KMS-11 (cell line): Measurements from ENCODE around the gene IGF1.

ENCODE experiments used
- H2AFZ ChIP-seq: fragments of 200-600 bp; sonication (generic); 2 replicates; pipeline ENCODE4 v1.6.1; 2016; ENCODE audit warnings: antibody characterized with exemption, mixed run types, low read depth
- H3K27ac ChIP-seq: fragments of 200-600 bp; sonication (generic); 2 replicates; pipeline ENCODE4 v1.6.1; 2016; ENCODE audit warnings: mild to moderate bottlenecking, mixed run types
- H3K27me3 ChIP-seq: fragments of 200-600 bp; sonication (generic); 2 replicates; pipeline ENCODE4 v1.6.1; 2017; ENCODE audit warnings: mild to moderate bottlenecking, low read depth, mixed run types, moderate library complexity; ENCODE audit not compliant: insufficient read depth
- H3K36me3 ChIP-seq: fragments of 200-600 bp; sonication (generic); 2 replicates; pipeline ENCODE4 v1.6.1; 2017; ENCODE audit warnings: mild to moderate bottlenecking, mixed run types; ENCODE audit not compliant: insufficient read depth
- H3K4me1 ChIP-seq: fragments of 200-600 bp; sonication (generic); 2 replicates; pipeline ENCODE4 v1.6.1; 2016; ENCODE audit warnings: mild to moderate bottlenecking, low read depth, mixed run types; ENCODE audit not compliant: poor library complexity, severe bottlenecking
- H3K4me2 ChIP-seq: fragments of 200-600 bp; sonication (generic); 2 replicates; pipeline ENCODE4 v1.7.0; 2016; ENCODE audit warnings: mild to moderate bottlenecking, mixed run types
- H3K4me3 ChIP-seq: fragments of 200-600 bp; sonication (generic); IDR thresholded peaks from 2 replicates; pipeline ENCODE4 v1.6.1; 2017; ENCODE audit warnings: low read depth, low read length, mixed read lengths; ENCODE audit not compliant: insufficient read depth
- H3K79me2 ChIP-seq: fragments of 200-600 bp; sonication (generic); 2 replicates; pipeline ENCODE4 v1.6.1; 2016; ENCODE audit warnings: low read depth, mixed run types; ENCODE audit not compliant: insufficient read depth
- H3K9ac ChIP-seq: fragments of 200-600 bp; sonication (generic); 2 replicates; pipeline ENCODE4 v1.6.1; 2016; ENCODE audit warnings: mild to moderate bottlenecking, mixed run types
- H4K20me1 ChIP-seq: fragments of 200-600 bp; sonication (generic); 2 replicates; pipeline ENCODE4 v1.6.1; 2016; ENCODE audit warnings: mild to moderate bottlenecking, mixed run types; ENCODE audit not compliant: insufficient read depth
- CTCF ChIP-seq: fragments of 200-600 bp; sonication (generic); conservative IDR thresholded peaks from 2 replicates; pipeline ENCODE4 v1.6.1; 2017; ENCODE audit warnings: low read depth, mild to moderate bottlenecking, antibody characterized with exemption, low read length, moderate library complexity, mixed read lengths

Gene IGF1

DNA sequence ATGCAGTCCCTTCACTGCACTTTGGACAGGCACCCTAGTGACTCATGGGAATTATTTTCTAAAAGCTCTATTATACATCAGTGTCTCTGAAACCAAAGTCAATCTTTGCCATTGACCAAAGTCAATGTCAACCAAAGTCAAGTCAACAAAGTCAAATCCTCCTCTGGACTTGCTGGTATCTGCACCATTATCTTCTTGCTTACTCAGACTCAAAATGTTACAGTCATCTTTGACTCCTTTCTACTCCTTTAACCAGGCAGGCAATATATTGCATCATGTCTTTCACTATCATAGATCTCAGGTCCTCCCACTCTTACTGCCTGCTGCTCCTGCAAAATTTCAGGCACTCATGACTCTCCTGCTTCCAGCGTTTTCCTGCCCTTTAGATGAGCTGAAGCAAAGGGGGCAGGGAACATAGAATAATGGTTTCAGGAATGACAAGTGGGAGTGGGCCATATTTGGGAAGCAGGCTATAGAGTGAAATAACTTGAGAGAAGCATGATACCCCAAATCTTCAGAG lies 39.2 kb downstream of the IGF1 start:
- no peak for TF ChIP-seq CTCF
- Histone ChIP-seq H2AFZ (no peak overlapping the region), H3K9ac (no peak overlapping the region), H3K4me2 (no peak overlapping the region), H3K4me1 (no peaks in the 10 kb centered on the region), H3K4me3 (no peak overlapping the region), H4K20me1 (no peaks in the 10 kb centered on the region), H3K36me3 (no peaks in the 10 kb centered on the region), H3K79me2 (no peaks in the 10 kb centered on the region), H3K27me3 (no peaks in the 10 kb centered on the region), H3K27ac (no peak overlapping the region)

DNA sequence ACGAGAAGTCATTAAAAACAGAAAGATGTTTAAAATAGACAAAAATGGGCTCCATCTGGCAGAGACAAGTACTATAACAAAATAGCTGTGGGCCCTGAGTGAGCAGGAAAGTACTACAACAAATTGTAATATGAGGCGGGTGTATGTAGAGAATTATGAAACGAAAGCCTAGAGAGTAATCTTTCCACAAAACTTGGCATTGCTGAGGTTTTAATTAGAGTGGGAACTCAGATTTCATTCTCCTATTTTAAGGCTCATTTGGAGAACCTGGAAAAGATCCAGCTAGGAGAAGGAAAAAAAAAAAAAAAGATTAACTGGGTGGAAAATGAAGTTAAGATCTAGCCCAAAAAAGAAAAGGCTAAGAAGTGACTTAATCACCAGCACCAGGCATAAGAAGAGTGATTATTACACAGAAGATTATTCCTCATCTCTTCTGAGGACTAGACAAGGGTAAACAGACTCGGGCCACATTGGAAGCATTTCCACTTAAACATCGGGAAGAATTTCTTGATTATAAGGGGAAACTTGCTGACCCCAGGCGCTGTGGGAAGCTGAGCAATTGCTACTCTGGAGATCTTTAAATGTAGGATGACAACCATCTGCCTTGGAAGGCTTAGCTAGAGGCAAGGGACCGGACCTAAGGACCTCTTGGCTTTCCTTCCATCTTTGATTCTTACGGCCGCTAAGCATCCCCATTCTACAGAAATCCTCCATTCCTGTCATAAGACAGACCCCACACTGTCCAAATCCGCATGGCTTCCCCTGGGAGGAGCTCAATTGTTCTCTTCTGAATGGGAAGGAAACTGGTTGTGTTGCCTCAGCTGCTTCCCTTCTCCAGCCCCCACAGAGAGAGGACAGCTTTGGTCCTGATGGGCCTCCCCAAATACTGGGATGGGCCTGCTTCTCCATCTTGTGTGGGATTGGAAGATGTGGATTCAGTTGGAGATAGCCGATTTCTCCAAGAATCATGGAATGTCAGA lies 40.6 kb downstream of the IGF1 start:
- H3K9ac ChIP-seq, result no peak overlapping the region
- H3K4me2 ChIP-seq, result no peak overlapping the region
- no peak overlapping the region for H2AFZ ChIP-seq
- no peaks in the 10 kb centered on the region for H4K20me1 ChIP-seq
- no peak overlapping the region for H3K27ac ChIP-seq
- H3K27me3 ChIP-seq, result no peaks in the 10 kb centered on the region
- no peaks in the 10 kb centered on the region for H3K36me3 ChIP-seq
- H3K4me3 ChIP-seq, result no peak overlapping the region
- H3K79me2 ChIP-seq, result no peaks in the 10 kb centered on the region
- no peaks in the 10 kb centered on the region for H3K4me1 ChIP-seq
- TF ChIP-seq CTCF, result no peak

DNA sequence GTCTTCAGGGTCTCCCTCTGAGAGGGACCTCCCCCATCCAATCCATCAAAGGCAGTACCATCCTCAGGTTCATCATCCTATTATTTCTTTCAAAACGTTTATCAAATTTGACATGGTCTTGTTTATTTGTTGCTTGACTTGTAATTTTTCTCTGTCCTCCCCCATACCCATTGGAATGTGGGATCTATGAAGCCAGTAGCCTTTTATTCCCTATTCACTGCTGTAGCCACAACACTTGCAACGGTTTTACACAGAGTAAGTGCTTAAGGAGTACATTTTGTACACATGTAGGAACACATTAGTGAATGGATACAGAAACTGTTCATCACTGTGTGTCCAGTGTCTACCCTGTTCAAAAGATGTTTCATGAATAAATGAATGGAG lies 41.5 kb downstream of the IGF1 start:
- Histone ChIP-seq H3K27ac (no peak overlapping the region), H4K20me1 (no peaks in the 10 kb centered on the region), H3K4me2 (no peak overlapping the region), H3K4me1 (no peaks in the 10 kb centered on the region), H3K4me3 (no peak overlapping the region), H2AFZ (no peak overlapping the region), H3K9ac (no peak overlapping the region), H3K36me3 (no peaks in the 10 kb centered on the region), H3K79me2 (no peaks in the 10 kb centered on the region), H3K27me3 (no peaks in the 10 kb centered on the region)
- no peak for TF ChIP-seq CTCF

DNA sequence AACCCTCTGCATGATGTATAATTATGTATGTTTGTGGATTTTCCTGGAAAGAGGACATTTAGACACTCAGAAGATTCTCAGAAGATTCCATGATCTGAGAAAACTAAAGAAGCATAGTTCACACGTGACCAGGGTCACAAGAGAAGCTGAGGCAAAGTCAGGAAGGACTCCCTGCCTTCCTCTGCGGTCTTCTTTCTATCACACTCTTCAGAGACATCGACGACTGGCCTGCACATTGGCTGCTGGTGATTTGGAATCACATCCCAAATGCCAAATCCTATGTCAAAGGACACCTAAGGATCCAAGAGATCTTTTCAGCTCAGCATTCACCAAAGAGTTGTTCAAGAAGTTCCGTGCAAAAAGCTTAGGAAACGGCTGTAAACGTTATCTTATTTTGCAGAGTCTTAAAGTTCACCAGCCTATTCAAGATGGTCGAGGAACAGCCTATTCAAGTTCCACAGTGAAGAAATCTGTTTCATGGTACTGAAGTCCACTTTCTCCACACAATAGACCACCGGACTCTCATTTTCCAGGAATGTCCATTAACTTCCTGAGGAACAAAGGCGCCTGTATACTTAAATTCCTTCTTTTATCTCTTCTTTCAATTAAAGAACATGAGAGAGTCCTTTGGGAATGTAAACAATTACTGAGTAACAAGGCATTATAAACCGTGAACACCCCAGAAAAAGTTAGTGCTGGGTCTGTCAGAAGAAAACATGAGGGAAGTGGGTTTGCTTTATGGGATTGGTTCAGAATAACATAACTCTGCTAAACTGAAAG lies 42.1 kb downstream of the IGF1 start:
- Histone ChIP-seq H4K20me1 (no peaks in the 10 kb centered on the region), H3K4me1 (no peaks in the 10 kb centered on the region), H3K27me3 (no peaks in the 10 kb centered on the region), H3K4me3 (no peak overlapping the region), H3K27ac (no peak overlapping the region), H3K4me2 (no peak overlapping the region), H2AFZ (no peak overlapping the region), H3K79me2 (no peaks in the 10 kb centered on the region), H3K36me3 (no peaks in the 10 kb centered on the region), H3K9ac (no peak overlapping the region)
- TF ChIP-seq CTCF, result no peak
